PC-3 (cell line): ENCODE data around the gene PTPRH. TPM values are rescaled to one million over a fixed set of nuclear protein-coding genes. Genes with fewer than 3 reads are reported as not detected.

Experiments used
- ATAC-seq: fragments of 200-7000 bp; cut with Tn5 transposase; 2 replicates; pipeline ENCODE4 v1.9.1; 2020; ENCODE audit warnings: mild to moderate bottlenecking, moderate library complexity
- BruUV-seq: library from RNA; stranded (reverse); fragments of 400-500 nt; replicated peaks from 2 replicates; lab custom pipeline; 2021; lab: Mats Ljungman, UMichigan
- CTCF ChIA-PET: fragments of 300-600 bp; sonication (Branson Sonifier 250); formaldehyde crosslinking; loops from one replicate; lab custom pipeline; 2022; ENCODE audit warnings: antibody characterized with exemption; lab: Charles Lee
- POLR2A ChIA-PET: fragments of 300-600 bp; sonication (Branson Sonifier 250); formaldehyde crosslinking; loops from one replicate; lab custom pipeline; 2022; ENCODE audit warnings: antibody characterized with exemption; ENCODE audit not compliant: unreplicated experiment; lab: Charles Lee
- DNase-seq: peaks from one replicate; pipeline ENCODE4 v3.0.0-alpha.2; 2015
- H2AFZ ChIP-seq: fragments of 300-600 bp; sonication (generic); 2 replicates; pipeline ENCODE4 v1.6.0; 2016; ENCODE audit warnings: antibody characterized with exemption, low read length
- H3F3A ChIP-seq: fragments of 300-600 bp; sonication (generic); one replicate; pipeline ENCODE4 v1.6.0; 2017; ENCODE audit warnings: antibody characterized with exemption, low read length, control low read depth, mild to moderate bottlenecking; ENCODE audit not compliant: unreplicated experiment
- H3K27ac ChIP-seq: fragments of 300-600 bp; sonication (generic); 2 replicates; pipeline ENCODE4 v1.5.1; 2016; ENCODE audit warnings: mild to moderate bottlenecking, low read length
- H3K27me3 ChIP-seq: fragments of 300-600 bp; sonication (generic); 2 replicates; pipeline ENCODE4 v1.6.1; 2016; ENCODE audit warnings: low read length, mixed read lengths
- H3K36me3 ChIP-seq: fragments of 300-600 bp; sonication (generic); 2 replicates; pipeline ENCODE4 v1.6.1; 2016; ENCODE audit warnings: low read depth, mixed run types, low read length, mixed read lengths
- H3K4me1 ChIP-seq: fragments of 300-600 bp; sonication (generic); 2 replicates; pipeline ENCODE4 v1.5.1; 2016; ENCODE audit warnings: low read length; ENCODE audit not compliant: insufficient read depth
- H3K4me2 ChIP-seq: fragments of 300-600 bp; sonication (generic); 2 replicates; pipeline ENCODE4 v1.6.0; 2016; ENCODE audit warnings: low read length
- H3K4me3 ChIP-seq: fragments of 300-600 bp; sonication (generic); 2 replicates; pipeline ENCODE4 v1.5.1; 2016; ENCODE audit warnings: mild to moderate bottlenecking, low read length, mixed read lengths
- H3K79me2 ChIP-seq: fragments of 300-600 bp; sonication (generic); 2 replicates; pipeline ENCODE4 v1.6.1; 2017; ENCODE audit warnings: low read length, mixed read lengths
- H3K9ac ChIP-seq: fragments of 300-600 bp; sonication (generic); 2 replicates; pipeline ENCODE4 v1.6.0; 2016; ENCODE audit warnings: mild to moderate bottlenecking, low read length
- H3K9me2 ChIP-seq: fragments of 300-600 bp; sonication (generic); replicated peaks from 2 replicates; pipeline ENCODE4 v1.6.1; 2016; ENCODE audit warnings: mixed run types, low read length, mixed read lengths
- H3K9me3 ChIP-seq: fragments of 300-600 bp; sonication (generic); 2 replicates; pipeline ENCODE4 v1.6.1; 2016; ENCODE audit warnings: low read length, mixed read lengths
- H4K20me1 ChIP-seq: fragments of 300-600 bp; sonication (generic); 2 replicates; pipeline ENCODE4 v1.6.1; 2016; ENCODE audit warnings: low read length, mixed read lengths
- CTCF ChIP-seq: fragments of 300-600 bp; sonication (generic); conservative IDR thresholded peaks from 2 replicates; pipeline ENCODE4 v1.5.1; 2017; ENCODE audit warnings: antibody characterized with exemption, low read depth, mild to moderate bottlenecking, low read length
- EZH2 ChIP-seq: fragments of 300-600 bp; sonication (generic); IDR thresholded peaks from one replicate; pipeline ENCODE4 v1.6.1; 2017; ENCODE audit warnings: antibody characterized with exemption, mild to moderate bottlenecking, low read length; ENCODE audit not compliant: unreplicated experiment
- EZH2phosphoT487 ChIP-seq: fragments of 300-600 bp; sonication (generic); IDR thresholded peaks from 2 replicates; pipeline ENCODE4 v1.6.1; 2018; ENCODE audit warnings: mild to moderate bottlenecking, antibody characterized with exemption, low read length, borderline replicate concordance
- intact Hi-C: fragments of 100-400 bp; cut with micrococcal nuclease; formaldehyde crosslinking; loops from 2 replicates; pipeline ENCODE4 v1.9.0; 2023
- total RNA-seq: library from RNA; depleted of rRNA; stranded (reverse); fragments of >200 nt; gene quantifications from 2 replicates; pipeline ENCODE4 v1.2.3, GENCODE V29; 2014

PTPRH gene
- total RNA-seq, 1 experiment from 2014 or later, result 10.9 TPM

DNA sequence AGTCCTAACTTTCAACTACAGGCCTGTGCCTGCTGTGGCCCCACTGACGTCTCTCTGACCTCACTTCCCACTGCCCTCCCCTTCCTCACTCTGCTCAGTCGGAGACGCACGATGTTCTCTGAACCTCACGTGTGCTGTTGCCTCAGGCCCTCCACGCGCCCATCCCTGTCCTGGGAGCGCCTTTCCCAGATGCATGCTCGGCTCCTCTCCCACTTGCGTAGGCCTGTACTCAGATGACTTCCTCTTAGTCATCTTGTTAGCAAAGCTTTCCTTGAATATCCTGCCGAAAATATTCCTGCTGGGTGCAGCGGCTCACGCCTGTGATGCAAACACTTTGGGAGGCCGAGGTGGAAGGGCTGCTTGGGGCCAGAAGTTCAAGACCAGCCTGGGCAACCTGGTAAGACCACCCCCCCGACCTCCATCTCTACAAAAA, 19.9 kb downstream of the PTPRH start:
- H3K79me2 ChIP-seq, result no peaks in the 10 kb centered on the region
- DNase-seq (peak; percentile 99), ATAC-seq (peak; percentile 99)
- no peaks in the 10 kb centered on the region for H3F3A ChIP-seq
- no peaks in the 10 kb centered on the region for H3K9me3 ChIP-seq
- intact Hi-C loops, result loop anchor here (1.0 kb wide), 2 partner anchors 21 to 23 kb away; partner anchors contain the start of gene DNAAF3
- no peak overlapping the region for H3K4me3 ChIP-seq
- TSS peak; percentile 76 for BruUV-seq
- H3K4me1 ChIP-seq, result peaks cover 12% of the 10 kb centered on the region
- CTCF ChIA-PET, result interaction anchor here (0.5 to 0.7 kb wide), 2 partner anchors 23 to 43 kb away, joined by 3 to 5 read pairs; partner anchors contain the start of gene DNAAF3
- POLR2A ChIA-PET, result interaction anchor here (0.8 kb wide), 1 partner anchor 22 kb away, joined by 3 read pairs; no protein-coding TSS in a partner anchor
- H3K9me2 ChIP-seq, result no peaks in the 10 kb centered on the region
- peak overlapping the region; percentile 39 for H3K4me2 ChIP-seq
- peak; percentile 69; the same call in 1 of the 2 replicates for TF ChIP-seq EZH2phosphoT487
- TF ChIP-seq EZH2, result no peak
- TF ChIP-seq CTCF, result no peak
- H4K20me1 ChIP-seq, result no peaks in the 10 kb centered on the region
- no peaks in the 10 kb centered on the region for H3K36me3 ChIP-seq
- H3K27me3 ChIP-seq, result no peaks in the 10 kb centered on the region
- H3K27ac ChIP-seq, result peak overlapping the region; percentile 89
- H2AFZ ChIP-seq, result no peak overlapping the region
- H3K9ac ChIP-seq, result peak overlapping the region; percentile 70

DNA sequence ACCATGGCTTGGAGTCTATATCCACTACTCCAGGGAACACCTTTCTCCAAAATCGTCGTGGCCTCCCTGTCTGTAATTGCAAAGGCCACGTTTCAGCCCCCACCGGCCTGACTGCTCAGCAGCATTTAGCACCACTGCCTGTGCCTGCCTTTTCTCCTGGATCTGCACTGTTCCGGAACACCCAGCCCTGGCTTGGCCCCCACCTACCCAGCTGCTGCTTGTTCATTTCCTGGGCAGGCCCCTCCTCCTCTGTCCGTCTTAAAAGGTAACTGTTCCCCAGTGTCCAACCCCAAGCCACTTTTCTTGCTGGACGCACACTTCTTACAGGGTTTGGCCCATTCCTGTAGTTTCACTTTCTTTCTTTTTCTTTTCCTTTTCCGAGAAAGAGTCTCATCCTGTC, 20.7 kb downstream of the PTPRH start:
- Histone ChIP-seq H3K9me2 (no peaks in the 10 kb centered on the region), H3K9ac (peak overlapping the region; percentile 70), H3K27ac (peak overlapping the region; percentile 89), H3K4me1 (peaks cover 12% of the 10 kb centered on the region), H3F3A (no peaks in the 10 kb centered on the region), H3K27me3 (no peaks in the 10 kb centered on the region), H3K4me3 (no peak overlapping the region), H3K36me3 (no peaks in the 10 kb centered on the region), H3K9me3 (no peaks in the 10 kb centered on the region), H4K20me1 (no peaks in the 10 kb centered on the region), H2AFZ (no peak overlapping the region), H3K4me2 (peak overlapping the region; percentile 32; the same call in 1 of the 2 replicates), H3K79me2 (no peaks in the 10 kb centered on the region)
- DNase-seq (no peak), ATAC-seq (peak; percentile 29)
- ChIA-PET POLR2A (interaction anchor here (0.8 kb wide), 1 partner anchor 22 kb away, joined by 3 read pairs; no protein-coding TSS in a partner anchor), CTCF (no interaction called here)
- TF ChIP-seq CTCF (no peak), EZH2 (no peak), EZH2phosphoT487 (no peak)
- TSS peak; percentile 72 for BruUV-seq
- intact Hi-C loops, result loop anchor here (1.0 kb wide), 2 partner anchors 22 kb away; partner anchors contain the start of gene DNAAF3

DNA sequence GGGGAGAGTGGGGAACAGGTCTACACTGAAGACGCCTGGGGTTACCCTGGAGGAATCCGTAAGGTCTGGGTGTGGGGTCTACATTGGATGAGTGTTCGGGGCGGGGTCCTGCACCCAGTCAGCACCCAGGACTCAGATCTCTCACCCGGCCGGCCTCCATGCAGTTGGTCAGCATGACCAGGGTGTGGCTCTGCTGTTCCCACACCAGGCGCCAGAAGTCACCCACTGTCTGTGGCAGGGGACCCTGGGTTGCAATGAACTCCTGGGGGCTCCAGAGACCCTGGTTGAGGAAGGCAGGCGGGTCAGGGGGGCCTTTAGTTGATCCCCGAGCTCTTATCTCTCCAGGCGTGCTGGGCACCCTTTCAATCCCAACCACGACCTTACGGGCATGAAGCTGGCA, 23.2 kb downstream of the PTPRH start:
- CTCF ChIA-PET, result no interaction called here

More for the DNA sequence above, 23.2 kb downstream of the PTPRH start:
- Histone ChIP-seq H3K79me2 (no peaks in the 10 kb centered on the region), H3K9ac (no peak overlapping the region), H3K4me1 (peaks cover 12% of the 10 kb centered on the region), H3K9me2 (no peaks in the 10 kb centered on the region), H3K27me3 (peaks cover 8% of the 10 kb centered on the region; the same call in 1 of the 2 replicates), H3K9me3 (no peaks in the 10 kb centered on the region), H3F3A (no peaks in the 10 kb centered on the region), H4K20me1 (no peaks in the 10 kb centered on the region), H2AFZ (no peak overlapping the region), H3K36me3 (no peaks in the 10 kb centered on the region), H3K4me3 (no peak overlapping the region), H3K27ac (no peak overlapping the region), H3K4me2 (no peak overlapping the region)
- intact Hi-C loops, result no loop called here
- ATAC-seq, result no peak
- BruUV-seq, result no TSS peak
- POLR2A ChIA-PET, result no interaction called here
- no peak for TF ChIP-seq CTCF
- TF ChIP-seq EZH2, result no peak
- TF ChIP-seq EZH2phosphoT487, result no peak
- DNase-seq, result no peak
